Esophagus squamous epithelium (tissue), 5 donors: ENCODE measurements around the gene MXI1. TPM values are rescaled to one million over a fixed set of nuclear protein-coding genes. Genes with fewer than 3 reads are reported as not detected.

Experiments used
- DNase-seq: peaks from one replicate; lab custom pipeline; 2025; lab: John Stamatoyannopoulos, UW
- H3K27ac ChIP-seq, 4 donors: fragments of 200-600 bp; sonication (generic); one replicate each; pipeline ENCODE4 v1.5.1; 2016 to 2019; ENCODE audit warnings: mild to moderate bottlenecking in 1 of 4
- H3K27me3 ChIP-seq, 4 donors: fragments of 200-600 bp; sonication (generic); 1 replicate in 3 of 4; 2 replicates in 1 of 4; pipeline versions ENCODE4 v1.5.1 to v1.6.0; 2017 to 2021; ENCODE audit warnings: antibody characterized with exemption in 1 of 4
- H3K36me3 ChIP-seq, 3 donors: fragments of 200-600 bp; sonication (generic); one replicate each; pipeline ENCODE4 v1.5.1; 2016 to 2019
- H3K4me1 ChIP-seq, 3 donors: fragments of 200-600 bp; sonication (generic); one replicate each; pipeline ENCODE4 v1.5.1; 2017 to 2019
- H3K4me3 ChIP-seq, 4 donors: fragments of 200-600 bp; sonication (generic); 1 replicate in 3 of 4; 2 replicates in 1 of 4; pipeline ENCODE4 v1.5.1; 2016 to 2019; ENCODE audit warnings: mild to moderate bottlenecking in 2 of 4, moderate library complexity in 1 of 4
- H3K9me3 ChIP-seq, 3 donors: fragments of 200-600 bp; sonication (generic); one replicate each; pipeline ENCODE4 v1.5.1; 2016 to 2019
- POLR2A ChIP-seq, 4 donors: fragments of 450-650 bp; IDR thresholded peaks; one replicate each; pipeline ENCODE4 v1.6.1; 2017; ENCODE audit warnings: antibody characterized with exemption in 4 of 4, mild to moderate bottlenecking in 4 of 4, moderate library complexity in 3 of 4
- WGBS, 2 donors: methylation state at CpG; one replicate each; pipeline ENCODE4 v1.1.5; 2018; 5-methylcytosine and 5-hydroxymethylcytosine counted together
- intact Hi-C: fragments of 100-400 bp; cut with DNase I; formaldehyde crosslinking; loops from one replicate; pipeline ENCODE4 v1.15.0; 2022
- total RNA-seq, 4 donors: library from RNA; depleted of rRNA; stranded (reverse); fragments of >200 nt; gene quantifications; one replicate each; pipeline ENCODE4 v1.1.0, GENCODE V29; 2016
- TF ChIP-seq, protein P1 (sequence below), 6 experiments: fragments of 450-650 bp in 4 of 6; fragments of 200-600 bp in 2 of 6; sonication (generic) in 2 of 6; IDR thresholded peaks; one replicate each; pipeline ENCODE4 v1.5.1; 2016 to 2019; ENCODE audit warnings: antibody characterized with exemption in 6 of 6, mild to moderate bottlenecking in 4 of 6, moderate library complexity in 4 of 6
- donor health status: DM: yes; HTN: yes; CAD: no.

The MXI1 gene
- total RNA-seq, 4 donors from 2014 or later, result 16.0 to 53.2 (median 35.0) TPM

DNA sequence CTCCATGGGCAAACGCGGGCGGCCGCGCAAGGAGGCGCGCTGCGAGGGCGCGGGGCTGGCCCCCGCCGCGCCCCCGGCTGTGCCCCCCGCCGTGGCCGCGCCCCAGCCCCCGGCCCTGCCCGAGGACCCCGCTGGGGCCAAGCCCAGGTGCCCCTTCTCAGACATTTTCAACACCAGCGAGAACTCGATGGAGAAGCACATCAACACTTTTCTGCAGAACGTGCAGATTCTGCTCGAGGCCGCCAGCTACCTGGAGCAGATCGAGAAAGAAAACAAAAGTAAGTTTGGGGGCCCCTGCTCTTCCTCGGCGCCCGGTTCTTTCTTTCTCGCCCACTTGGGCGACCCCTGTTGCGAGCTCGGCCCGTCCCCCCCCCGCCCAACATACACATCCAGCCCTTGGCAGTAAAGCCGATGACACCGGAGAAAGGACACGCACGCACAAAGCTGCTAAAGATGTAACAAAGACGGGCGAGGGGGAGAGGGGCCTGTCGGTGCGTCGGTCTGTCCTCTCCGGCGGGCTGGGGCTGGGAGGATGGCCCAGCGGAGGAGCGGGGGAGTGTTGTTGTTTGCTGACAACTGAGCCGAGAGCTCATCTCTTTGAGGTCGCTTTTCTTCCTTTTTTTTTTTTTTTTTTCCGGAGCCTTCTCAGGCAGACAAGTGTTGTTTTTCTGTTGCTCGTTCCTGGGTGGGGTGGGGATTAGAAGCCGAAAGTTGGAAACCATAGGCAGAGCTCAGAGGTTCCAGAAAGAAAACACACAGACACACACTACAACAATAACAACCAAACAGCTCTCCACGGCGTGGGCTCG, 604 bp downstream of the MXI1 start:
- intact Hi-C loops, result loop anchor here (10.0 kb wide), 1 partner anchor 63 kb away; no protein-coding TSS in a partner anchor
- Histone ChIP-seq H3K36me3 (no peaks in the 10 kb centered on the region), H3K27me3 (no peaks in the 10 kb centered on the region), H3K27ac (peak overlapping the region; percentile 94 to 97 (median 95)), H3K4me1 (peaks cover 8 to 34% (median 13%) of the 10 kb centered on the region in 3 donors), H3K4me3 (peak overlapping the region; percentile 67 to 78 (median 74)), H3K9me3 (no peaks in the 10 kb centered on the region)
- no peak for DNase-seq
- WGBS, 2 donors, result 0% methylated on average over 16 to 32 of the region's 57 CpGs
- TF ChIP-seq, protein P1, sequence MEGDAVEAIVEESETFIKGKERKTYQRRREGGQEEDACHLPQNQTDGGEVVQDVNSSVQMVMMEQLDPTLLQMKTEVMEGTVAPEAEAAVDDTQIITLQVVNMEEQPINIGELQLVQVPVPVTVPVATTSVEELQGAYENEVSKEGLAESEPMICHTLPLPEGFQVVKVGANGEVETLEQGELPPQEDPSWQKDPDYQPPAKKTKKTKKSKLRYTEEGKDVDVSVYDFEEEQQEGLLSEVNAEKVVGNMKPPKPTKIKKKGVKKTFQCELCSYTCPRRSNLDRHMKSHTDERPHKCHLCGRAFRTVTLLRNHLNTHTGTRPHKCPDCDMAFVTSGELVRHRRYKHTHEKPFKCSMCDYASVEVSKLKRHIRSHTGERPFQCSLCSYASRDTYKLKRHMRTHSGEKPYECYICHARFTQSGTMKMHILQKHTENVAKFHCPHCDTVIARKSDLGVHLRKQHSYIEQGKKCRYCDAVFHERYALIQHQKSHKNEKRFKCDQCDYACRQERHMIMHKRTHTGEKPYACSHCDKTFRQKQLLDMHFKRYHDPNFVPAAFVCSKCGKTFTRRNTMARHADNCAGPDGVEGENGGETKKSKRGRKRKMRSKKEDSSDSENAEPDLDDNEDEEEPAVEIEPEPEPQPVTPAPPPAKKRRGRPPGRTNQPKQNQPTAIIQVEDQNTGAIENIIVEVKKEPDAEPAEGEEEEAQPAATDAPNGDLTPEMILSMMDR (IDR thresholded peaks at IDR 0.05), result no peak
- no peak for TF ChIP-seq POLR2A (IDR thresholded peaks at IDR 0.05)

DNA sequence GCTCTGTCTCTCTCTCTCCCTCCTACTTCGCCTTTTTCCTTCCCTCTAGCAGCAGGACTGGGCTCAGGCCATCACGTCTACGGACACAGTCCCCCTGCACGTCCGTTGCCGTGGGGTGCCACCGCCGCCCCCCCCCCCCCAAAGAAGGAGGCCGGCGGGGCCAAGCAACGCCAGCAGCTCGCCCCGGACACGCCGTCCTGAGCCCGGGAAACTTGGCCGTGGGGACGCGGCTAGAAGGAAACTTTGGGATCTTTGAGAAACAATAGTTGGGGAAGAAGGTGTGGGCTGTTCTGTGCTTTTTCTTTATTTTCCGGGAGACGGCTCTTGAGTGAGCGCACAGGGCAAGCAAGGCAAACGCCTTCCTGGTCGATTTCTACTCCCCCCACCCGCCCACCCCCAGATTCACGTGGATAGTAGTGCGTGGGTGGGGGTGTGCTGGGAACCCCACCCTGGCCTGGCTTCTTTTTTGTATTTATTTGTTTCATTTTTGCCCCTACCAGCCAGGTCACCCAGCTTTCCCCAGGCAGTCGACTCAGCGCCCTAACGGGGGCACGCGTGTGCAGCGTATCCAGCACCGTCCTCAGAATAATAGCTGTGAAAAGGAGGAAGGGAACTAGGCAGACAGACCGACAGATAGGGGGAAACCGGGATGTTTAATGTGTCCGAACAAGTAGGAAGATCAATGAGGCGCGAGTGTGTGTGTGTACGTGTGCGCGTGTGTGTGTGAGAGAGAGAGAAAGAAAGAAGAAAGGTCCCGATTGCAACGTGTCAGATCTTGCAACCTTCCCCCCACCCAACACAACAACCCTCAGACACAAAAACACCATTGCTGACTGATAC, 1.4 kb downstream of the MXI1 start:
- H3K27ac ChIP-seq, result peak overlapping the region; percentile 94 to 97 (median 95)

DNA sequence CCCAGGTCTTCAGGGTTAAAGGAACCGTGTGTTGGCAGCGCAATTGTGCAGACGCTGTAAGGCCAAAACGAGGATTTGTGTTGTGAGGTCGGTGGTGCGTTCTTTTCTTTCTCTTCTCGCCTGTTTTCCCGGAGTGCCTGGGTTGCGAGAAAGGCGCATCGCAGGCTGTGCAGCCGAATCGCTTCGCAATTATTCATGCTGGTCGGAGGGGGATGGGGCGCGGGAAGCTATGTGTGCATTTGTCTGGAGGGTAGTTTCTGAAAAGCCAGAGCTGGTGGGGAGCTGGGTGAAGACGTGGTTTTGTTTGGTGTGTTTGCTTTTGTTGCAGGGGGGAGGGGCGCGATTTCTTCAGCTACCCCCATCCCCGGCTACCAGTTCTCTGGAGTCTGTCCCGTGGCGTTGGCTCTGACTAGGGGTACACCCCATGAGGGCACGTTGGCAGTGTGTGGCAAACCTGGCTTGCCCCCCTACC, 2.1 kb downstream of the MXI1 start:
- intact Hi-C loops, result loop anchor here (10.0 kb wide), 1 partner anchor 65 kb away; no protein-coding TSS in a partner anchor
- WGBS, 2 donors, result 0 to 1% methylated on average over 9 to 18 of the region's 24 CpGs
- H3K4me1 ChIP-seq, result peaks cover 9 to 45% (median 13%) of the 10 kb centered on the region in 3 donors

More for the DNA sequence above, 1.4 kb downstream of the MXI1 start:
- TF ChIP-seq, protein P1 (IDR thresholded peaks at IDR 0.05), result peak in 1 of 6 experiments; percentile 22
- TF ChIP-seq POLR2A (IDR thresholded peaks at IDR 0.05), result no peak
- peaks cover 9 to 40% (median 13%) of the 10 kb centered on the region in 3 donors for H3K4me1 ChIP-seq
- intact Hi-C loops, result loop anchor here (10.0 kb wide), 1 partner anchor 64 kb away; no protein-coding TSS in a partner anchor
- H3K27me3 ChIP-seq, result no peaks in the 10 kb centered on the region
- peak overlapping the region; percentile 67 to 78 (median 74) for H3K4me3 ChIP-seq
- no peaks in the 10 kb centered on the region for H3K36me3 ChIP-seq
- WGBS, 2 donors, result 0 to 1% methylated on average over 17 to 20 of the region's 44 CpGs
- no peaks in the 10 kb centered on the region for H3K9me3 ChIP-seq
- no peak for DNase-seq

DNA sequence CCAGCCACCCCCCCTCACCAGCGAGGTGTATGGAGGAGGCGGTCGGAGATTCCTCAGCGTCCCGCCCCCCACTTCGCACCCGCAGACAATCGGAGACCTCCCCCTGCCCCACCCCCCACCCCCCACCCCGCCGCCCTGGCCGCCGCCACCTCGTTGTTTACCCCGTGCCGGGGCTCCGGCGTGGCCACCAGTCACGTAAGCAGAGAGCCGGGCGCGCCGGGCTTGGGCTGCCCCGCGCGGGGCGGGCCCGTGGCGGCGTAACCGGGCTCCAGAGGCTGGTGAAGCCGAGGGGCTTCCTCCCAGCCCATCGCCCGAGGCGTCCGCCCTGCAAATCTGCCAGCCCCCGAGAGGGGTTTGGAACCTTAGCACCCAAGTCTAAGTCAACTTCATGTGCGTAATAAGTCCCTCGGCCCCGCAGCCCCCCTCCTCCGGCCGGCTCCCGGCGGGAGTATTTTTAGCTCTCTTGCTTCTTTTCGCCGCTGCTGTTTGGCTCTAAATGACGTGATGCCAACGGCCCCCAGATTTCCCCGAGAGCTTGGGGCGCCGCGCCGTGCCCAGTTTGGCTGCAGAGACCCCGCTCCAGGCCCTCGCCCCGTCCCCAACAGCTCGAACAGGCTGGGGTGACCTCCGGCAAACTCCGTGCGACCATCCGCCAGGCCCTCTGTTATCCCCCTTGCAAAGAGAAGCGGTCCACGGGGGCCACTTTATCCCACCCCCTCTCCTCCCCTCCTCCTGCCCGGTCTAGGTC, 2.7 kb downstream of the MXI1 start:
- Histone ChIP-seq H3K27ac (peak overlapping the region; percentile 94 to 97 (median 95)), H3K4me3 (peak overlapping the region; percentile 67 to 78 (median 74)), H3K36me3 (no peaks in the 10 kb centered on the region), H3K4me1 (peaks cover 10 to 50% (median 13%) of the 10 kb centered on the region in 3 donors), H3K9me3 (no peaks in the 10 kb centered on the region), H3K27me3 (no peaks in the 10 kb centered on the region)
- no peak for DNase-seq
- intact Hi-C loops, result loop anchor here (10.0 kb wide), 1 partner anchor 65 kb away; no protein-coding TSS in a partner anchor
- 0 to 1% methylated on average over 16 to 24 of the region's 63 CpGs for WGBS, 2 donors
- TF ChIP-seq, protein P1 (IDR thresholded peaks at IDR 0.05), result no peak
- no peak for TF ChIP-seq POLR2A (IDR thresholded peaks at IDR 0.05)

More for the DNA sequence above, 2.1 kb downstream of the MXI1 start:
- H3K27ac ChIP-seq, result peak overlapping the region; percentile 94 to 97 (median 95)
- no peak for DNase-seq
- H3K27me3 ChIP-seq, result no peaks in the 10 kb centered on the region
- no peaks in the 10 kb centered on the region for H3K9me3 ChIP-seq
- peak overlapping the region; percentile 67 to 78 (median 74) for H3K4me3 ChIP-seq
- H3K36me3 ChIP-seq, result no peaks in the 10 kb centered on the region
- peak in 1 of 4 donors; percentile 26 for TF ChIP-seq POLR2A (IDR thresholded peaks at IDR 0.05)
- TF ChIP-seq, protein P1 (IDR thresholded peaks at IDR 0.05), result no peak
